ENCODE results near the gene OBP2A.
"Not testable (repeated sequence)": the region's sequence is repeated elsewhere in the genome, so short reads cannot be mapped to it uniquely, and the experiment has no call there.

GRCh38 chr9:135549478-135550343 is 3.8 kb downstream of the OBP2A start:
- not testable (repeated sequence) for TF ChIP-seq CTCF, POLR2AphosphoS5, EP300, POLR2A (IDR thresholded peaks at IDR 0.05)

Data from gastroesophageal sphincter (tissue), 3 donors.